K562 (cell line): ENCODE measurements around the gene CHST8. TPM values are rescaled to one million over a fixed set of nuclear protein-coding genes. Genes with fewer than 3 reads are reported as not detected.

Experiments
- AFF1 ChIP-seq, 2 experiments: fragments of 450-650 bp; IDR thresholded peaks; 2 replicates each; pipeline ENCODE4 v1.6.1; 2018; ENCODE audit warnings: mild to moderate bottlenecking in 2 of 2, low read depth in 1 of 2; ENCODE audit not compliant: partially characterized antibody in 2 of 2
- MTA2 ChIP-seq: fragments of 450-650 bp; IDR thresholded peaks from 2 replicates; pipeline ENCODE4 v1.6.1; 2016; ENCODE audit warnings: low read depth
- polyA plus RNA-seq, 8 experiments: library from polyadenylated mRNA; depleted of rRNA in 4 of 8; stranded (reverse) in 5 of 8; unstranded in 3 of 8; fragments of >200 nt; fragmentation: Nextera tagmentation in 2 of 8; fragmentation: Illumina TruSeq in 1 of 8; extraction: Ambion mirVana in 2 of 8; extraction: Trizol in 1 of 8; gene quantifications; 2 replicates each; pipeline versions ENCODE4 v1.2.1 to v1.2.3, GENCODE V29; 2011 to 2014; ENCODE audit warnings: inconsistent platforms in 1 of 8, missing spikeins in 1 of 8
- total RNA-seq, 7 experiments: library from RNA; depleted of rRNA in 6 of 7; stranded (reverse); fragments of >200 nt in 6 of 7; fragmentation: Illumina TruSeq in 2 of 7; extraction: Trizol in 2 of 7; gene quantifications; 2 replicates each; pipeline versions ENCODE4 v1.2.1 to v1.2.3, GENCODE V29; 2011 to 2021; ENCODE audit warnings: low replicate concordance in 1 of 7
- TF ChIP-seq, protein P1 (sequence below), 2 experiments: fragments of 450-650 bp in 1 of 2; sonication (generic) in 1 of 2; formaldehyde crosslinking; conservative IDR thresholded peaks; 2 replicates each; pipeline versions ENCODE4 v1.4.0 to v1.8.1; 2020 to 2022; ENCODE audit warnings: mild to moderate bottlenecking in 1 of 2, missing genetic modification reagents in 1 of 2

CHST8 gene
- total and polyA plus RNA-seq, 9 of the 15 experiments (the other 6 are each of a cell fraction or from before 2014, with no cell fraction given): 0.11 TPM; not detected in 8

- no peak for TF ChIP-seq AFF1 (IDR thresholded peaks at IDR 0.05; ENCODE audit: low read depth in 1 of 2, partially characterized antibody in 2 of 2)
- TF ChIP-seq MTA2: no peak
- TF ChIP-seq, protein P1, sequence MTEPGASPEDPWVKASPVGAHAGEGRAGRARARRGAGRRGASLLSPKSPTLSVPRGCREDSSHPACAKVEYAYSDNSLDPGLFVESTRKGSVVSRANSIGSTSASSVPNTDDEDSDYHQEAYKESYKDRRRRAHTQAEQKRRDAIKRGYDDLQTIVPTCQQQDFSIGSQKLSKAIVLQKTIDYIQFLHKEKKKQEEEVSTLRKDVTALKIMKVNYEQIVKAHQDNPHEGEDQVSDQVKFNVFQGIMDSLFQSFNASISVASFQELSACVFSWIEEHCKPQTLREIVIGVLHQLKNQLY (CRISPR knock-in tag; conservative IDR thresholded peaks at IDR 0.05): no peak
- TF ChIP-seq, all 486 proteins: peak for 0
These were observed 7.4 kb downstream of the CHST8 start (continued) for GRCh38 chr19:33628921-33629825.
